NCI-H2196 (cell line): Measurements from ENCODE around the gene STAMBP.
"Not testable (repeated sequence)": the region's sequence is repeated elsewhere in the genome, so short reads cannot be mapped to it uniquely, and the experiment has no call there.

Source experiments
- DNase-seq: peaks from one replicate; lab custom pipeline; 2025; ENCODE audit not compliant: unreplicated experiment; lab: John Stamatoyannopoulos, UW

The STAMBP gene

DNA sequence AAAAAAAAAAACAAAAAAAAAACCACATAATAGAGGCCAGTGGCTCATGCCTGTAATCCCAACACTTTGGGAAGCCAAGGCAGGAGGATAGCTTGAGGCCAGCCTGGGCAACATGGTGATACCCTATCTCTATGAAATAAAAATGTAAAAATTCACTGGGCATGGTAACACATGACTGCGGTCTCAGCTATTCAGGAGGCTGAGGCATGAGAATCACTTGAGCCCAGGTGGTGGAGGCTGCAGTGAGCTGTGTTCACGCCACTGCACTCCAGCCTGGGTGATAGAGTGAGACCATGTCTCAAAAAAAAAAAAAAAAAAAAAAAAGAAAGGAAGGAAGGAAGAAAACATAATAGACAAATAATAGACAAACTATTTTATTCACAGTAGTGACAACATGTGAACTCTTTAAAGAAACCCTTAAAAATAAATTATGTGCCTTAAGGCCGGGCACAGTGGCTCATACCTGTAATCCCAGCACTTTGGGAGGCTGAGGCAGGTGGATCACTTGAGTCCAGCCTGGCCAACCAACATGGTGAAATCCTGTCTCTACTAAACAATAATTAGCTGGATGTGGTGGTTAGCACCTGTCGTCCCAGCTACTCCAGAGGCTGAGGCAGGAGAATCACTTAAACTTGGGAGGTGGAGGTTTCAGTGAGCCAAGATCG, 75.3 kb downstream of the STAMBP start:
- not testable (repeated sequence) for DNase-seq

DNA sequence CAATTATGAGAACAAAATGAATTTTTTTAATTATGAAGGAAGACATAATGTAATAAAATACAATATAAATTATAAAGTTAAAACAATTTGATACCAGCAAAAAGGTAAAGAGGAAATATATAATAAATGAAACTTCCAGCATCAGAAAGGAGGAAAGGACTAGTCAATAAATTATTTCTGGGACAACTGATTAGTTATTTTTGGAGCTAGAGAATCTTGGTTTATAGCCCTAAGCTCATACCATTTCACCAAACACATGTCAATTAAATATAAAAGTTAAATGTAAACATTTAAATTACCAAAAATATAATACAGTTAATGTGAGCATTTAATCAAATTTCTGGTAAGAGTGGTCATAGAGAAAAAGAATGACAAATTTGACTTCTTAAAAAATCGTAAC, 76.2 kb downstream of the STAMBP start:
- DNase-seq = no peak

DNA sequence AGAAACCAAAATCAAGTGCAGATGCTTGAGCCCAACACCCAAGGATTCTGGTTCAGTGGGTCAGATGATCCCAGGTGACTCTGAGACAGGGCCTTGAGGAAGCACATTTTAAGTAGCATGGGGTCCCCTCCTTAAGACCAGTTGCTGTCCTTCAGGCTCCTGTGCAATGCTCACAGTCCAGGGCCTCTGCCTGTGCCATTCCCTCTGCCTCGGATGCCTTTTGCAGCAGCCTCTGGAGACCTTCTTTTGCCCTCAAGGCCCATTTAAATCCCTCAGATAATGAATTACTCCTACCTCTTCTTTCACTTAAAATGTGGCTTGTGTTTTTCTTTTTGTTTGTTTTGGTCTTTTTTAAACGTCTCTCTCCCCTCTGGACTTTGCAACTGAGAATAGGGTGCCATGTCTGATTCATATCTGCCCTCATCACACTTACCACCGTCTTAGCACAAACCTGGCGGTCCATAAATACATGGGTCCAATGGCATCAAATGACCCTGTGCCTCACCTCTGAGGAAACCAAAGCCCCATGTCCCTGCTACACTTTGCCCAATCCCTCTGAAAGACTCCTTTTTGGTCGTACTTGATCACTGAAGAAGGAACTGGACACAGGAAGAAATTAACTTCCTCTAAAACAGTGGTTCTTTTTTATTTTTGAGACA, 78.2 kb downstream of the STAMBP start:
- no peak for DNase-seq

DNA sequence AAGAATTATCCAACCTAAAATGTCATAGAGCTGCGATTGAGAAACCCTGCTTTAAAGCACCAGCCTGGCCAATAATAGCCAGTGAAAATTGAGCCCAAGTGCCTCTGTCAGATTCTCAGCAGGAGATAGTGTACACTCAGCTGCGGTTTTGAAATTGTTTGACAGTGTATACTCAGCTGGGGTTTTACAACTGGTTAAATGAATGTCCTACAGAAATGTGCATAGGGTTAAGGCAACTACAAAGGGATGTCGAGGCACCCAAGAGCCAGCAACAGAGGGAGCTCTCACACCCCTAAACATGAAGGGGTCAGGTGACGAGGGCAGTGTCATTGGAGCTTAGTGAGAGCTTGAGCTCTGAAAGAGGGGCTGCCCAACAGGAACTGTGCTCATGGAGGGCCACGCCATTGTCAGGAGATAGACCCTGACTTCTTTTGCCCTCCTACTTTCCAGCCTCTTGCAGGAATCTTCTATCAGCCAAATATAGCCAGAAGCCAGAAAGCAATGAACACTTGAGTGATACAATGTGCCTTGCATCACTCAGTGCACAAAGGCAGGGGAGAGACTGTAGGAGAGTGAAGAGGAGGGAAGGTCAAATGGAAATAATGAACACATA, 79.2 kb downstream of the STAMBP start:
- peak; percentile 56 for DNase-seq

- DNase-seq = no peak
Observed at GRCh38 chr2:73908689-73909652, 80.2 kb downstream of the STAMBP start.

DNA sequence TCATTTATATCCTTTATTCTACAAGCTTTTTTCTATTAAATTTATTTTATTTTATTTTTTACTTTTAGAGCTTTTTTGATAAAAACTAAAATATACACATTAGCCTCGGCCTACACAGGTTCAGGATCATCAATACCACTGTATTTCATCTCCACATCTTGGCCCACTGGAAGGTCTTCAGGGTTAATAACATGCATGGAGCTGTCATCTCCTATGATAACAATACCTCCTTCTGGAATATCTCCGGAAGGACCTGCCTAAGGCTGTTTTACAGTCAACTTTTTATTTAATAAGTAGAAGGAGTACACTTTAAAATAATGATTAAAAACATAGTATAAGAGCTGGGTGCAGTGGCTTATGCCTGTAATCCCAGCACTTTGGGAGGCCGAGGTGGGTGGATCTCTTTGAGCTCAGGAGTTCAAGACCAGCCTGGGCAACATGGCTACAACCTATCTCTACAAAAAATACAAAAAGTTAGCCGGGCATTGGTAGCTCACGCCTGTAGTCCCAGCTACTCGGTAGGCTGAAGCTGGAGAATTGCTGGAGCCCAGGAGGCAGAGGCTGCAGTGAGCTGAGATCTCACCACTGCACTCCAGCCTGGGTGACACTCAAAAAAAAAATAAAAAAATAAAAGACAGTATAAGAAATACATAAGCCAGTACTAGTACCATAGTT, 82.2 kb downstream of the STAMBP start:
- DNase-seq = no peak

- DNase-seq = no peak
Observed at GRCh38 chr2:73911548-73912208, 82.9 kb downstream of the STAMBP start.

GRCh38 chr2:73913414-73914054, 84.8 kb downstream of the STAMBP start:
- no peak for DNase-seq

DNA sequence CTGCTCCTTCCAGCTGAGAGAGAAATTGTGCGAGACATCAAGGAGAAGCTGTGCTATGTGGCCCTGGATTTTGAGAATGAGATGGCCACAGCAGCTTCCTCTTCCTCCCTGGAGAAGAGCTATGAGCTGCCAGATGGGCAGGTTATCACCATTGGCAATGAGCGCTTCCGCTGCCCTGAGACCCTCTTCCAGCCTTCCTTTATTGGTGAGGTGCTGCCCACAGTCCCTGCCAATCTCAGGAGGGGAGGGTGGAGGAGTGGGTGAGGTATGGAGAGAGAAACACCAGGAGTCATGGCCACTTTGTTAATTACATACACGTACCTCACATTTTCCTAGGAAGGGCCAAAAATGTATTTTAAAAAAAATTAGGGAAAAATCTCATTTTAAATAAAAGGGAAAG, 85.9 kb downstream of the STAMBP start:
- DNase-seq = no peak

- no peak for DNase-seq
Observed at GRCh38 chr2:73915437-73915993, 86.8 kb downstream of the STAMBP start.

DNA sequence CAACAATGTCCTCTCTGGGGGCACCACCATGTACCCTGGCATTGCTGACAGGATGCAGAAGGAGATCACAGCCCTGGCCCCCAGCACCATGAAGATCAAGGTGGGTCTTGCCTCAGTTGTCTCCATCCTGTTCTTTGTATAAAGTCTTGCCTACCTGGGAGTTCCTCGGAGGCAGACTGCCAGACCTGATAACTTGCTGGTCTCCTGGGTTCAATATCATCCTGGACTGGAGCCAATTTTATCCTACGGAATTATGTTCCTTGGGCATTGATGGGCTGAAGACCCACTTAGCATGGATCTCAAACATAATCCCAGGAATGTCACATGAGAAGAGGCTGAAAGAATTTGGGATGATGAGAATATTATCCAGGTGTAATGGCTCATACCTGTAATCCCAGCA, 87.9 kb downstream of the STAMBP start:
- DNase-seq = no peak

DNA sequence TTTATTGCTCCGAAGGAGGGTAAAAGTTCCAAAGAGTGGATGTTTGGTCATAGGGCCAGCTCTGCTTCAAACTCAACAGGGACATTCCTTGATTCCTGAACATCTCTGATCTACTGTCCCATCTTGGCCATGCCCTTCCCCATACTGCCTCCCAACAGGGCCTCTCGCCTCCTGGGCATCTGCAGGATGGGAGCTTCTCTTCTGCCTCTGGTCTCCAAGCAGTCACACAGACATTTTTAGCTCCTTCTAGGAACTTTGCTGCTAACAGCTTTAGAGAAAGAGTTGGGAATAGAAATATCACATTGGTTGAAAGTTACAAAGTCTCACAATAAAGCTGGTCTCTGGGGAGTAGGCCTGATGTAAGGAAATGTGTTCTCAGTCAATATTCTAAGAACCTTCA, 88.5 kb downstream of the STAMBP start:
- no peak for DNase-seq

DNA sequence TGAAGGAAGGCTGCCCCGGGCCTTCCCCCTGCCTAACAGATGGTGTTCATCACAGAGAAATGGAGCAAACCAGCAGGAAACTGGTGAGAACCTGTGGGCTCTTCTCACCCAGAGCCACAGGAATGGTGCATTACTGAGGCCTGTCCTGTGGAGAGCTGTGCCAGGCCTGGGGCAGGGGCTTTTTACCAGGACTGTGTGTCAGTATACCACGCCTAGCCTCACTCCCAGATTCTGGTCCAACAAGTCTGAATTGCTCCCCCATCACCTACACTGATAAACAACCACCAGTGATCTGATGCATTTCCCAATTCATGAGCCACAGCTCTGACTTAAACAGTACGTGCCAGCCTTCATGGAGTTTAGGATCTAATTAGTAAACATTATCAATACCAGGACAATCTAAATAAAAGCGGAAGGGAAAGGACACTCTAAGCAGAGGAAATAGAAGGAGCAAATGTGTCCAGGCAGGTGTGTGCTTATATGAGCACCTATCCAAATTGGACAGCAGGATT, 89.0 kb downstream of the STAMBP start:
- DNase-seq = no peak

- no peak for DNase-seq
Observed at GRCh38 chr2:73918856-73919255, 90.1 kb downstream of the STAMBP start.

DNA sequence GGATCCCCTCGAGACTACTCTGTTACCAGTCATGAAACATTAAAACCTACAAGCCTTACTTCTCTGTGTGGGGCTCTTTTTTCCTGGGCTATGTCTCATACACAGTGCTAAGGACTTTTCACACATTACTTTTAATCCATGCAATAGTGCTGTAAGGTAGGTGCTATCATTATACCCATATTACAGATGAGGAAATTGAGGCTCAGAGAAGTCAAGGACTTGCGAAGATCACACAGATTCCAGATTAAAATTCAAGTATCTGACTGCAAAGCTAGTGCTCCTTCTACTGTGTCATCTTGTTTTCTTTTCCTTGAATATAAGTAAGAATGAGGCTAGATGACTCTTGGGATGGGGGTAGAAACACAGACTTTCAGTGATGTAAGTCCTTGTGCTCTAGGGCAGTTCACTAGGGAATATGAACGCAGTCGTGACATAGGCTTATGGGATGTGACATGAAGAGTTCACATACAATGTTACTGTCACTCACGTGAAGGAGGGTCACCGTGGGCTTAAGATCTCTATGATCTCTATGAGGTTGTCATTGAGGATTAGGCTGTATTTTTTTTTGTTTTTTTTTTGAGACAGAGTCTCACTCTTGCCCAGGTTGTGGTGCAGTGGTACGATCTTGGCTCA, 91.0 kb downstream of the STAMBP start:
- no peak for DNase-seq

DNA sequence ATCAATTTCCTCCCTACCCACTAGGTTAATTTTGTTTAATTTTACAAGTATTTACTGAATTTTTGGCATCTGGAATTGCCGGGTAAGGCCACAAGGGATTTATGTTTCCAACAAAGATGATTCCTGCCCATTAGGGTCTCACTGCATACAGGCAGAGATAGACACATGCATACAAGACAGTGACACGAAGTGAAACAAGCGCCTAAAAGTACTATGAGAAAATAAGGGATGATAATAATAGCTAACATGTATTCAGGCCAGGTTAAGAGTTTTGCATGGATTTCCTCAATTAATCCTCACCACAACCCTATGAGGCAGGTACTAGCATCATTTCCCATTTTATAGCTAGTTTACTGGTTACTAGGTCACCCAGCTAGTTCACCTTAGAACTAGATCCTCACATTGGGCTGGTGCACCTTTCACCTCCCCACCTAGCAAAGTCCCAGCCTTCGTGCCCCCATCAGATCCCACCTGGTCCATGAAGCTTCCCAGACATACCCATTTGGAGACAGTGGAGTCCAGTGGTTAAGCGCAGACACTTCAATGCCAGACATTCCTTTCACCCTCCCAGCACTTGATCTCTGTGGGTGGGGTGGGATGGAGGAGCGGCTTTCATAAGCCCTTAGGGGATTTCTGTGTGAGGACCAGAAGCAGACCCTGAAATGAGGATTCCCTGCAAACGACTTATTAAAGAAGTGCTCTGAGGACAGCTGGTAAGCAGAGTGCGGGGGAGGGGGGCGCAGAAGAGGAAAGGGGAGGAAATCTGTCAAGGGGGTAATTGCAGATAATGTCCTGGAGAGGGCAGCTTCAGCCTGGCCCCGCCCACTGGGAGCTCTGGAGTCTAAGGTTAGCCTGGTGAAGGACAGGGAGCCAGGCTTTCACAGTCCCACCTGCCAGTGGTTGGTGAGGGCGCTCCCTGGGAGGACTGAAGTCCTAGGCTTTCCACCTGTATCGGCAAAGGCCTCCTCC, 92.1 kb downstream of the STAMBP start:
- no peak for DNase-seq

GRCh38 chr2:73921581-73921980, 92.8 kb downstream of the STAMBP start:
- DNase-seq = no peak

GRCh38 chr2:73922681-73923080, 93.9 kb downstream of the STAMBP start:
- no peak for DNase-seq
